GM19397 (cell line): ENCODE results near the gene EEIG1.

Experiments
- ATAC-seq: cut with Tn5 transposase; IDR thresholded peaks from one replicate; pipeline ENCODE4 v1.9.1; 2021; ENCODE audit warnings: mild to moderate bottlenecking, moderate library complexity; ENCODE audit not compliant: unreplicated experiment

EEIG1 gene

GRCh38 chr9:127961155-127961490, 19.7 kb downstream of the EEIG1 start:
- ATAC-seq = no peak

- no peak for ATAC-seq
Measured at GRCh38 chr9:127960410-127961154, 20.2 kb downstream of the EEIG1 start.

- ATAC-seq = no peak
Measured at GRCh38 chr9:127959841-127960409, 20.9 kb downstream of the EEIG1 start.

GRCh38 chr9:127959398-127959797, 21.4 kb downstream of the EEIG1 start:
- no peak for ATAC-seq

- ATAC-seq = no peak
Measured at GRCh38 chr9:127958728-127959127, 22.1 kb downstream of the EEIG1 start.

- ATAC-seq = no peak
Measured at GRCh38 chr9:127955294-127956015, 25.3 kb downstream of the EEIG1 start.

GRCh38 chr9:127954831-127955293, 25.9 kb downstream of the EEIG1 start:
- no peak for ATAC-seq

- ATAC-seq = no peak
Measured at GRCh38 chr9:127953768-127954505, 26.9 kb downstream of the EEIG1 start.

- no peak for ATAC-seq
Measured at GRCh38 chr9:127953154-127953553, 27.6 kb downstream of the EEIG1 start.

- no peak for ATAC-seq
Measured at GRCh38 chr9:127950513-127951289, 30.1 kb downstream of the EEIG1 start.

GRCh38 chr9:127949827-127950512, 30.8 kb downstream of the EEIG1 start:
- no peak for ATAC-seq

- ATAC-seq = no peak
Measured at GRCh38 chr9:127947841-127948710, 32.7 kb downstream of the EEIG1 start.

GRCh38 chr9:127946728-127947127, 34.1 kb downstream of the EEIG1 start:
- ATAC-seq = no peak

GRCh38 chr9:127945942-127946341, 34.8 kb downstream of the EEIG1 start:
- no peak for ATAC-seq

- ATAC-seq = no peak
Measured at GRCh38 chr9:127945338-127945737, 35.5 kb downstream of the EEIG1 start.

- no peak for ATAC-seq
Measured at GRCh38 chr9:127944586-127945218, 36.1 kb downstream of the EEIG1 start.

- ATAC-seq = no peak
Measured at GRCh38 chr9:127943731-127944144, 37.1 kb downstream of the EEIG1 start.

- no peak for ATAC-seq
Measured at GRCh38 chr9:127943011-127943662, 37.7 kb downstream of the EEIG1 start.
